Panc1 (cell line): ENCODE data around the gene RNF38. TPM values are rescaled to one million over a fixed set of nuclear protein-coding genes. Genes with fewer than 3 reads are reported as not detected.

ENCODE experiments used
- ATAC-seq: fragments of 200-7000 bp; cut with Tn5 transposase; 2 replicates; pipeline ENCODE4 v1.9.1; 2020; ENCODE audit warnings: mild to moderate bottlenecking, moderate library complexity
- BruUV-seq: library from RNA; stranded (reverse); fragments of 400-500 nt; replicated peaks from 2 replicates; lab custom pipeline; 2021; lab: Mats Ljungman, UMichigan
- CTCF ChIA-PET: fragments of 300-600 bp; sonication (Branson Sonifier 250); formaldehyde crosslinking; loops from one replicate; lab custom pipeline; 2022; ENCODE audit warnings: antibody characterized with exemption; lab: Charles Lee
- POLR2A ChIA-PET: fragments of 300-600 bp; sonication (Branson Sonifier 250); formaldehyde crosslinking; loops from one replicate; lab custom pipeline; 2022; ENCODE audit warnings: antibody characterized with exemption; lab: Charles Lee
- DNase-seq: peaks from one replicate; pipeline ENCODE4 v3.0.0-alpha.2; 2010; ENCODE audit warnings: low read depth, low spot score
- H3K27ac ChIP-seq: 2 replicates; pipeline ENCODE4 v1.5.1; 2011; ENCODE audit warnings: mild to moderate bottlenecking, low read length, inconsistent platforms
- H3K27me3 ChIP-seq: fragments of 200-500 bp; sonication (Bioruptor generic); 2 replicates; pipeline ENCODE4 v1.6.0; 2014; ENCODE audit warnings: low read length, inconsistent platforms; ENCODE audit not compliant: control insufficient read depth, insufficient read depth
- H3K36me3 ChIP-seq: fragments of 200-500 bp; sonication (Bioruptor generic); 2 replicates; pipeline ENCODE4 v1.5.1; 2014; ENCODE audit warnings: inconsistent platforms, mild to moderate bottlenecking, low read length, moderate library complexity; ENCODE audit not compliant: control insufficient read depth, insufficient read depth
- H3K4me1 ChIP-seq: 2 replicates; pipeline ENCODE4 v1.5.1; 2011; ENCODE audit warnings: inconsistent platforms, mild to moderate bottlenecking, low read length, moderate library complexity; ENCODE audit not compliant: control insufficient read depth, insufficient read depth
- H3K4me3 ChIP-seq, 2 experiments: 2 replicates each; pipeline ENCODE4 v1.5.1; 2011 to 2012; ENCODE audit warnings: low read depth in 2 of 2, low read length in 2 of 2, mild to moderate bottlenecking in 2 of 2, inconsistent platforms in 1 of 2, moderate library complexity in 1 of 2
- H3K9me3 ChIP-seq: fragments of 200-500 bp; sonication (Bioruptor generic); 2 replicates; pipeline ENCODE4 v1.5.1; 2014; ENCODE audit warnings: low read depth, mild to moderate bottlenecking, inconsistent platforms, low read length, moderate library complexity; ENCODE audit not compliant: control insufficient read depth, insufficient read depth
- CTCF ChIP-seq: fragments of 450-650 bp; IDR thresholded peaks from 2 replicates; pipeline ENCODE4 v1.5.1; 2017; ENCODE audit warnings: mild to moderate bottlenecking
- POLR2AphosphoS5 ChIP-seq: IDR thresholded peaks from 2 replicates; pipeline ENCODE4 v1.6.1; 2012; ENCODE audit warnings: mild to moderate bottlenecking, low read depth, low read length, moderate library complexity
- REST ChIP-seq, 2 experiments: IDR thresholded peaks; 2 replicates each; pipeline ENCODE4 v1.6.1; 2011 to 2012; ENCODE audit warnings: low read depth in 2 of 2, control low read depth in 1 of 2, low read length in 1 of 2, mild to moderate bottlenecking in 1 of 2, moderate library complexity in 1 of 2; ENCODE audit not compliant: insufficient read depth in 1 of 2
- SIN3A ChIP-seq: IDR thresholded peaks from 2 replicates; pipeline ENCODE4 v1.6.1; 2012; ENCODE audit warnings: low read depth, mild to moderate bottlenecking, low read length, moderate library complexity, borderline replicate concordance; ENCODE audit not compliant: insufficient read depth
- TCF7L2 ChIP-seq: IDR thresholded peaks from 2 replicates; pipeline ENCODE4 v1.6.1; 2011; ENCODE audit warnings: mild to moderate bottlenecking, low read depth, low read length, inconsistent platforms
- in situ Hi-C: cut with HindIII; loops from 2 replicates; pipeline ENCODE4 v1.10.0; 2016; ENCODE audit warnings: low sequenced_read_pairs, low pct_unique_long_range_greater_than_20kb
- intact Hi-C: fragments of 100-400 bp; cut with micrococcal nuclease; formaldehyde crosslinking; loops from one replicate; pipeline ENCODE4 v1.10.0; 2022; ENCODE audit not compliant: unreplicated experiment
- total RNA-seq: library from RNA; stranded (reverse); gene quantifications from one replicate; pipeline ENCODE4 v1.2.1, GENCODE V29; 2021; ENCODE audit not compliant: unreplicated experiment

The RNF38 gene
- total RNA-seq, 1 experiment from 2014 or later, result 78.0 TPM

- BruUV-seq, result no TSS peak
- H3K9me3 ChIP-seq, result no peaks in the 10 kb centered on the region
- POLR2A ChIA-PET, result no interaction called here
- H3K27ac ChIP-seq, result no peak overlapping the region
- in situ Hi-C loops, result no loop called here
- DNase-seq (no peak), ATAC-seq (no peak)
- no peaks in the 10 kb centered on the region for H3K4me1 ChIP-seq
- H3K4me3 ChIP-seq, result no peak overlapping the region
- peaks cover 28% of the 10 kb centered on the region for H3K36me3 ChIP-seq
- H3K27me3 ChIP-seq, result no peaks in the 10 kb centered on the region
- TF ChIP-seq REST (IDR thresholded peaks at IDR 0.05; ENCODE audit: insufficient read depth in 1 of 2, low read depth in 2 of 2, low read length in 1 of 2) (no peak), TCF7L2 (no peak), CTCF (no peak), SIN3A (no peak), POLR2AphosphoS5 (no peak)
- intact Hi-C loops, result no loop called here
- CTCF ChIA-PET, result no interaction called here
Measured at GRCh38 chr9:36364577-36364976, 35.5 kb downstream of the RNF38 start.

- Histone ChIP-seq H3K9me3 (no peaks in the 10 kb centered on the region), H3K36me3 (peaks cover 23% of the 10 kb centered on the region), H3K27me3 (no peaks in the 10 kb centered on the region), H3K4me1 (no peaks in the 10 kb centered on the region), H3K4me3 (no peak overlapping the region), H3K27ac (no peak overlapping the region)
- TF ChIP-seq SIN3A, result no peak
- TF ChIP-seq REST (IDR thresholded peaks at IDR 0.05; ENCODE audit: insufficient read depth in 1 of 2, low read depth in 2 of 2, low read length in 1 of 2), result no peak
- TF ChIP-seq TCF7L2, result no peak
- TF ChIP-seq CTCF, result no peak
- no peak for TF ChIP-seq POLR2AphosphoS5
- ChIA-PET POLR2A (no interaction called here), CTCF (no interaction called here)
- BruUV-seq, result no TSS peak
- no peak for DNase-seq
- intact Hi-C loops, result no loop called here
- no peak for ATAC-seq
- in situ Hi-C loops, result no loop called here
Measured at GRCh38 chr9:36363448-36363847, 36.6 kb downstream of the RNF38 start.
